ENCODE data around the gene EIF1B.

Gene EIF1B

DNA sequence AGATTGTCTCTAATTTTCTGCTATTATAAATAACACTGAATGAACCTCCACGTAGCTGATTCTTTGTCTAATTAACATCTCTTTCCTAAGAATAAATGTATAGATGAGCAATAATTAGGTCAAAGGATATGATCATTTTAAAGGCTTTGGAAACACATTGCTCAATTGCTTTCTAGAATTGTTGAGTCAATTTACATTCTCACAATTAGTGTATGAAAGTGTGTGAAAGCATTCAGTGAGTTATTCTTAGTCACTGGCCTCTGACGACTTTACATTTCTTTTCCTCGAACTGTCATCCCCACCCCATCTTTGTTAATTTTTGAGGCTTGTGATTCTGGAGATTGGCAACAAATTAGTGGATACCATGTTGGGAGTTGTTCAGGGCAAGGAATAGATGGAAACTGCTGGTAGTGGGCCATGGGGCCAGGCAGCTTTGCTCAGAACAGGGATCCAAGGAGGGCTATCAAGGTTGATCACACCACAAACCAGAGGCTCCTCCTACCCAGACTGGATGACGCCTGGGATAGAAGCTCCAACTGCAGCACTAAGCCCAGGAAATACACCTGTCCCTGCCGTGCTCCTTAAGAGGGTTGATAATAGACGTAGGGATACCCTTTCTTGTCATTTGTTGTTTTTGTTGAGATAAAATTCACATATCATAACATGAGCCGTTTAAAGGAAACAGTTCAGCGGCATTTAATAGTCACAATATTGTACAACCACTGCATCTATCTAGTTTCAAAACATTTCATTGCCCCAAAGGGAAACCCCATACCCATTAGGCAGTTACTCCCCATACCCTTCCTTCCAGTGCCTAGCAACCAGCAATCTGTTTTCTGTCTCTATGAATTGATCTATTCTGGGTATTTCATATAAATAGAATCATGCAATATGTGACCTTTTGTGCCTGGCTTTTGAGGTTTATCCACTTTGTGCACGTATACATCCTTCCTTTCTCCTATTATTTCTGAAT is 27.9 kb downstream of the EIF1B start:
- intact Hi-C loops (cut with DNase I), result no loop called here

DNA sequence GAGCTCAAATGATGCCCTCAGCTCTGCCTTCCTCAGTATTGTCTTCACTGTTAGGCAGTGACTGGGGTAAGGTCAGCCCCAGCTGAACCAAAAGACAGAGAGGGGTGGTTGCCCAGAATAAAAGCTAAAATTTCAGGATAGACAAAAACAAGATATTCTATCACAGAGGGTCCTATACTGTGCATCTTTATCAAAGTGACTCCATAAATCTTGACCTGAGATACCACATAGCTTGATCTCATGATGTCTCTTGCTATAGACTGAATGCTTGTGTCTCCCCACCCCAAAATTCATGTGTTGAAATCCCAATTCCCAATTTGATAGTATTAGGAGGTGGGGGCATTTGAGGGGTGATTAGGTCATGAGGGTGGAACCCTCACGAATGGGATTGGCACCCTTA is 30.4 kb downstream of the EIF1B start:
- intact Hi-C loops (cut with DNase I), result no loop called here
- DNase-seq, result no peak

More for the DNA sequence above, 27.9 kb downstream of the EIF1B start:
- no peak for DNase-seq

DNA sequence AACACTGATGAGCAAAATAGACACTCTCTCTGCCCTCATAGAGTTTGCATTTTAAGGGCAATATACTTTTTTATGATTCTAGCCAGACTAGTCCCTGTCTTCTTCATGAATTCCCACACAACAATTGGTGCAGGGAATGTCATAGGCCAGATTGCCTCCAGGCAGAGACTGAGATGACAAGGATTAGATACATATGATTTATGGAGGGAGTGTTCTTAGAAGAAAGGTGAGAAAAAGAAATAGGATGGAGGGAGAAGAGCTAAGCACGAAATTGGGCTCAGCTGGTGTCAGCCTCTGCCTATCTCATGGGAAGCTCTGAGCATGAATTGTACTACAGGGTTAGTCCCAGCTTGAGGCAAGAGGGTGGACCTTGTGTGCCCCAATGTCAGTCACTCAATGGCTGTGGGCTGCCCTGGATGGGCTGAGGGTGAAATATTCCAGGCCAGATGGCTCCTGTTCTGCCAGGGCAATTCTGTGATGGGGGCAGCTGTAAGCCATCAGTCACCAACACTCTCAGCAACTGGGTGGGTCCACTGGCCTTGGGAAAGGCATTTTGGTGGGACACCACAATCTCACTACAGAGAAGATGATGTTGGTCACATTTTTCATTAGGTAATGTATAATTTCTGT is 31.1 kb downstream of the EIF1B start:
- no peak for DNase-seq
- intact Hi-C loops (cut with DNase I), result no loop called here

DNA sequence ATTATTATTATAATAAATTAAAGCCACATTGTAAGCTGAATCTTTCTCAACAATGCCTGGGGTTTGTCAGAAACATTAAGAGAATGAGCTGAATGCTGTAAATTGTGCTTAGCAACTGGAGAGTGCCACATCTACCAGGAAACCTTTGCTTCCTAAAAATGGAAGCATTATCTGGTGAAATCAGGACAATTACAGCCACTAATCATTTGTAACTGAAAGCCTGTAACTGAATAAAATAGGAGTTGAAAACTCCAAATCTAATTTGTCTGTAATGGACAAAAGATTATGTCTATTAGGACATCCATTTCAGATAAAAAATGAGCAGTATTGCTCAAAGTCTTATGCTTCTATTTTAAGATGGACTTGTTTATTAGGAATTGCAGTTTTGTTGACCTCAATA is 32.2 kb downstream of the EIF1B start:
- intact Hi-C loops (cut with DNase I), result no loop called here
- no peak for DNase-seq

DNA sequence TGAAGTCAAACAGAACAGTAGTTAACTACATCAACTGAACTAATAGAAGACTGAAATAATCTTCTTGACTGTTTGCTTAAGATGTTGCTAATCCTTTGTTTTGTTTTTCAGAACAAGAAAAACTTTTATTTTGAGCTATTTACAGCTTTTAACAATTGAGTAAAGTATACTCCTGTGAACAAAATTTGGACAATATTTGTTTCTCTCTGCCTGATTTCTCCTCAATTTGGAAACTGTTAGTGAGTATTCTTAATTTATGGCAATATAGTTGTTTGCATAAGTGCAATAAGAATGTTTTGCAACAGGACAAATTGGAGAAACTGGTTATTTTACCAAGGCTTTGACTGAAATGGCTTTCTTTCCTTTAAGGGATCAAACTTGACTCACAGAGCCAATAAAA is 41.0 kb downstream of the EIF1B start:
- intact Hi-C loops (cut with DNase I), result no loop called here
- DNase-seq, result no peak

DNA sequence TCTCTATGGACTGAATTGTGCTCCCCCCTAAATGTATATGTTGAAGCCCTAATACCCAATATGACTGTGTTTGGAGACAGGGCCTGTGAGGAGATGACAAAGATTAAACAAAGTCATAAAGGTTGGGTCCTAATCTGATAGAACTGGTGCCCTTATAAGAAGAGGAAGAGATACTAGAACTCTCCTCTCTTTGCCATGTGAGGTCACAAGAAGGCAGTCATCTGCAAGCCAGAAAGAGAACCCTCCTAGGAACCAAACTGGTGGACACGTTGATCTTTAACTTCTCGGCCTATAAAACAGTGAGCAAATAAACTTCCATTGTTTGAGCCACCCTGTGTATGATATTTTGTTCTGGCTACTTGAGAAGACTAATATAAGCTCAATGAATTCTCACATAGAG is 45.9 kb downstream of the EIF1B start:
- intact Hi-C loops (cut with DNase I), result no loop called here
- DNase-seq, result no peak

DNA sequence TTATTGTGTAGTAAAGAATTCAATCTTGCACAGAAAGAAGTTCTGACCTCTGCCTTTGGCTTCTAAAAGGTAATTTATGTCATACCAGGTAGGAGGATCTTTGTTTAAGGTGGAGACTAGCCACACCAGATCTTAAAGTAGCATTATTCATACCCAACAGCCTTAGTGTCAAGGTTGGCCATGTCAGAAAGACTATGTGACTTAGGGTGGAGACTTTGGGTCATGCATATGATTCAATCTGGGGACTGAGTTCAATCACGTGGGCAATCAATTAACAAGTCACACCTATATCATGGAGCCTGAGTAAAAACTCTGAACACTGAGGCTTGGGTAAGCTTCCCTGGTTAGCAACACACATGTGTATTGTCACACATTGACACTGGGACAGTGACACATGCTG is 48.9 kb downstream of the EIF1B start:
- DNase-seq, result no peak
- intact Hi-C loops (cut with DNase I), result no loop called here

Data from posterior cingulate gyrus (tissue), 11 donors.